Vagina (tissue), 2 donors: ENCODE results near the gene CENPE.

ENCODE experiments used
- POLR2A ChIP-seq, 2 donors: fragments of 450-650 bp; IDR thresholded peaks; one replicate each; pipeline ENCODE4 v1.6.1; 2017; ENCODE audit warnings: antibody characterized with exemption in 2 of 2, mild to moderate bottlenecking in 2 of 2, moderate library complexity in 2 of 2
- POLR2AphosphoS5 ChIP-seq, 2 donors: sonication (generic); formaldehyde crosslinking; IDR thresholded peaks; one replicate each; pipeline ENCODE4 v1.9.0; 2017; ENCODE audit warnings: antibody characterized with exemption in 2 of 2, mild to moderate bottlenecking in 2 of 2, low read depth in 1 of 2; ENCODE audit not compliant: insufficient read depth in 1 of 2
- TF ChIP-seq, protein P1 (sequence below), 3 experiments: fragments of 450-650 bp in 2 of 3; fragments of 200-600 bp in 1 of 3; sonication (generic) in 1 of 3; IDR thresholded peaks; one replicate each; pipeline ENCODE4 v1.5.1; 2017 to 2019; ENCODE audit warnings: antibody characterized with exemption in 3 of 3, mild to moderate bottlenecking in 2 of 3, moderate library complexity in 2 of 3

DNA sequence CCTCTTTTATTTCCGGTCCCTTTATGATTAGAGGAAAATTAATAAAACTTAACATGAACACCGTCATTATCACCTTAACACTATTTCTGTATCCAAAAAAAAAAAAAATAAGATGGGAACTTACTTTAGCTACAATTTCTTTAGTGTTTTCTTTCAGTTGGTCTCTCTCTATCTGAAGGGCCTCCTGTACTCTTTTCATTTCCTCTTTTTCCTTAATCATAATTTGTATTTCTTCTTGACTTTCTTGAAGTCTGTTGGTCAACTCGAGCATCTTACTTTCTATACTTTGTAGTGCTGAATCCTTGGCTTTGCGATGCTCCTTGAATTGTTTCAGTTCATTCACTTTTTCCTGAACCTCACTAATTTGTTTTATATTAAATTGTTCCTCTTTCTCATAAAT is 53.2 kb downstream of the CENPE start:
- TF ChIP-seq, protein P1, sequence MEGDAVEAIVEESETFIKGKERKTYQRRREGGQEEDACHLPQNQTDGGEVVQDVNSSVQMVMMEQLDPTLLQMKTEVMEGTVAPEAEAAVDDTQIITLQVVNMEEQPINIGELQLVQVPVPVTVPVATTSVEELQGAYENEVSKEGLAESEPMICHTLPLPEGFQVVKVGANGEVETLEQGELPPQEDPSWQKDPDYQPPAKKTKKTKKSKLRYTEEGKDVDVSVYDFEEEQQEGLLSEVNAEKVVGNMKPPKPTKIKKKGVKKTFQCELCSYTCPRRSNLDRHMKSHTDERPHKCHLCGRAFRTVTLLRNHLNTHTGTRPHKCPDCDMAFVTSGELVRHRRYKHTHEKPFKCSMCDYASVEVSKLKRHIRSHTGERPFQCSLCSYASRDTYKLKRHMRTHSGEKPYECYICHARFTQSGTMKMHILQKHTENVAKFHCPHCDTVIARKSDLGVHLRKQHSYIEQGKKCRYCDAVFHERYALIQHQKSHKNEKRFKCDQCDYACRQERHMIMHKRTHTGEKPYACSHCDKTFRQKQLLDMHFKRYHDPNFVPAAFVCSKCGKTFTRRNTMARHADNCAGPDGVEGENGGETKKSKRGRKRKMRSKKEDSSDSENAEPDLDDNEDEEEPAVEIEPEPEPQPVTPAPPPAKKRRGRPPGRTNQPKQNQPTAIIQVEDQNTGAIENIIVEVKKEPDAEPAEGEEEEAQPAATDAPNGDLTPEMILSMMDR (IDR thresholded peaks at IDR 0.05): no peak
- TF ChIP-seq POLR2A (IDR thresholded peaks at IDR 0.05) (no peak), POLR2AphosphoS5 (IDR thresholded peaks at IDR 0.05; ENCODE audit: insufficient read depth in 1 of 2, low read depth in 1 of 2) (no peak)
